GM21381 (cell line): ENCODE results near the gene GALNT17.

Experiments used
- ATAC-seq: cut with Tn5 transposase; IDR thresholded peaks from one replicate; pipeline ENCODE4 v1.9.1; 2021; ENCODE audit warnings: mild to moderate bottlenecking, moderate library complexity; ENCODE audit not compliant: unreplicated experiment

The GALNT17 gene

GRCh38 chr7:71442492-71443190 is 310.7 kb downstream of the GALNT17 start:
- ATAC-seq, result no peak

- no peak for ATAC-seq
Measured at GRCh38 chr7:71443191-71443530, 311.2 kb downstream of the GALNT17 start.

GRCh38 chr7:71444130-71444529 is 312.2 kb downstream of the GALNT17 start:
- ATAC-seq, result no peak

GRCh38 chr7:71453630-71454029 is 321.7 kb downstream of the GALNT17 start:
- ATAC-seq, result no peak

- ATAC-seq, result no peak
Measured at GRCh38 chr7:71454981-71455380, 323.0 kb downstream of the GALNT17 start.

GRCh38 chr7:71457021-71457420 is 325.1 kb downstream of the GALNT17 start:
- no peak for ATAC-seq

- ATAC-seq, result no peak
Measured at GRCh38 chr7:71457846-71458590, 326.1 kb downstream of the GALNT17 start.

GRCh38 chr7:71459132-71459531 is 327.2 kb downstream of the GALNT17 start:
- ATAC-seq, result no peak

- ATAC-seq, result no peak
Measured at GRCh38 chr7:71461572-71461971, 329.6 kb downstream of the GALNT17 start.

- no peak for ATAC-seq
Measured at GRCh38 chr7:71465741-71466189, 333.8 kb downstream of the GALNT17 start.

- ATAC-seq, result no peak
Measured at GRCh38 chr7:71466448-71467145, 334.7 kb downstream of the GALNT17 start.

GRCh38 chr7:71470326-71470725 is 338.4 kb downstream of the GALNT17 start:
- no peak for ATAC-seq

- ATAC-seq, result no peak
Measured at GRCh38 chr7:71470830-71471229, 338.9 kb downstream of the GALNT17 start.

- ATAC-seq, result no peak
Measured at GRCh38 chr7:71472962-71473361, 341.0 kb downstream of the GALNT17 start.

GRCh38 chr7:71473366-71473967 is 341.5 kb downstream of the GALNT17 start:
- no peak for ATAC-seq

GRCh38 chr7:71477441-71477840 is 345.5 kb downstream of the GALNT17 start:
- ATAC-seq, result no peak

GRCh38 chr7:71479231-71479630 is 347.3 kb downstream of the GALNT17 start:
- ATAC-seq, result no peak

- ATAC-seq, result no peak
Measured at GRCh38 chr7:71480791-71481190, 348.8 kb downstream of the GALNT17 start.

- no peak for ATAC-seq
Measured at GRCh38 chr7:71482284-71482683, 350.3 kb downstream of the GALNT17 start.

GRCh38 chr7:71484380-71484779 is 352.4 kb downstream of the GALNT17 start:
- ATAC-seq, result no peak

GRCh38 chr7:71485586-71485985 is 353.6 kb downstream of the GALNT17 start:
- ATAC-seq, result no peak
